GM12873 (cell line): ENCODE data around the gene ATP11A.

Experiments
- TF ChIP-seq, protein P1 (sequence below): IDR thresholded peaks from 2 replicates; pipeline ENCODE4 v1.5.1; 2012; ENCODE audit warnings: low read depth, mild to moderate bottlenecking, moderate library complexity, low read length, control low read depth; ENCODE audit not compliant: insufficient read depth; ENCODE audit errors: missing control alignments

ATP11A gene

DNA sequence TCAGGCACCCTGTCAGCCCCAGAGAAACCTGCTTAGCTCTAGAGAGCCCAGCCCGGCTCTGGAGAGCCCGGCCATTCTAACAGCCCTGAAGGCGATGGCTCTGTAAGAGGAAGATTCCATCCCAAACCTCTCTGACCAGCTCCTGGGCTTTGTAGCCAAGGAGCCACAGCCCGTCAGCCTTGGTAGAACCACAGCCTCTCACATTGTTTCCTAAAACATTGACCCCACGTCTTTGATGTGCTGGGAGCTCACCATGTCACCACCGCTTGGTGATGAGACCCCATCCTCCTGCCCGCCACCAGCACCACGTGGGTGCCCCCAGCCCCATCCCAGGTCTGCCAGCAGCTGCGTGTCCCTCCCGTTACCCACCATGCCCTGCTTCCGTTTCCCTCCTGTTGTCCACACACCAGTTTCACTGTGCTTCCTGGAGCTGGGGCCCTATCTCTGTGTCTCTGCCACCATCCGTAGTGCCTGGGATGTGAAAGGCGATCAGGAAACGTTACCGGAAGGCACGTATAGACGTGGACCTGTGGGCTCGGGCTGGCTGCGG is 185.0 kb downstream of the ATP11A start:
- TF ChIP-seq, protein P1, sequence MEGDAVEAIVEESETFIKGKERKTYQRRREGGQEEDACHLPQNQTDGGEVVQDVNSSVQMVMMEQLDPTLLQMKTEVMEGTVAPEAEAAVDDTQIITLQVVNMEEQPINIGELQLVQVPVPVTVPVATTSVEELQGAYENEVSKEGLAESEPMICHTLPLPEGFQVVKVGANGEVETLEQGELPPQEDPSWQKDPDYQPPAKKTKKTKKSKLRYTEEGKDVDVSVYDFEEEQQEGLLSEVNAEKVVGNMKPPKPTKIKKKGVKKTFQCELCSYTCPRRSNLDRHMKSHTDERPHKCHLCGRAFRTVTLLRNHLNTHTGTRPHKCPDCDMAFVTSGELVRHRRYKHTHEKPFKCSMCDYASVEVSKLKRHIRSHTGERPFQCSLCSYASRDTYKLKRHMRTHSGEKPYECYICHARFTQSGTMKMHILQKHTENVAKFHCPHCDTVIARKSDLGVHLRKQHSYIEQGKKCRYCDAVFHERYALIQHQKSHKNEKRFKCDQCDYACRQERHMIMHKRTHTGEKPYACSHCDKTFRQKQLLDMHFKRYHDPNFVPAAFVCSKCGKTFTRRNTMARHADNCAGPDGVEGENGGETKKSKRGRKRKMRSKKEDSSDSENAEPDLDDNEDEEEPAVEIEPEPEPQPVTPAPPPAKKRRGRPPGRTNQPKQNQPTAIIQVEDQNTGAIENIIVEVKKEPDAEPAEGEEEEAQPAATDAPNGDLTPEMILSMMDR, result no peak

DNA sequence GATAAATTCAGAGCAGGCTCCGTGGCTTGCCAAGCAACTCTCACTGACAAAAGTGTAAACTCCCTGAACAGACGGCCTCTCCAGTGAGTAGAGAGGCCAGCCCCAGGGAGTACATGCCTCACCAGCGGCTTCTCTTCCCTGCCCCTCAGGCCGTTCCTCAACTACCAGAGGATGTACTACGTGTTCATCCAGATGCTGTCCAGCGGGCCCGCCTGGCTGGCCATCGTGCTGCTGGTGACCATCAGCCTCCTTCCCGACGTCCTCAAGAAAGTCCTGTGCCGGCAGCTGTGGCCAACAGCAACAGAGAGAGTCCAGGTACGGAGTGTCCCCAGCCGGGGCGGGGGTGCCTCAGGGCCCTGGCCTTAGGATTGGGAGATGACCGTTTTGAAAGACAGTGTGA is 185.8 kb downstream of the ATP11A start:
- TF ChIP-seq, protein P1, result no peak

DNA sequence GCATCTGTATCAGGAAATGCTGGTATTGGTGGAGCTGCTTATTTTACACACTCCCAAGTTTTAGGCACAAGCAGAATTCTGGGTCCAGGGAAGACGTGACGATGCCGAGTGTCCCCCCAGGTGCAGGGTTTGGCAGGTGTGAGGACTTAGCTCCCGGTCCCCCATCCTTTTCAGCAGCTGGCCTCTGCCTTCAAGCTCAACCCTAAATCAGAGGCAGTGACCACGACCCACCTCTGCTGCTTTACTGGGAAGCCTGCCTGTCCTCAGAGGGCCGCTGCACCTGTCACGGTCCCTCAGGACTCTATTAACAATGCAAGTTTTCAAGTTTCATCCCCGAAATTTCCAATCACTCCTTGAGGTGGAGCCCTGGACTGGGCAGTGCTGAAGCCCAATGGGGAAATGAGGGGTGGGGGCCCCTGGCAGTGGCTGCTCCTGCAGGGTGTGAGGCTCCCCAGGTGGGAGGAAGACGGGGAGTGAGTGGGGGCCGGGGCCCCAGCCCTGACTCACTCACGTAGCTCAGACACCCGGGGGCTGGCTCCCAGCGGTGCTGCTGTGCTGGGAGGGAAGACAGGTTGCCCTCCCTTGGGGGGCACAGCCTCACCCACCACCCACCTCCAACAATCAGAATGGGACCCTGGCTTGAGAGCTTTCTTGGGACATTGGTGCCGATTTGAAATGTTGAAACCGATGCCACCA is 186.6 kb downstream of the ATP11A start:
- TF ChIP-seq, protein P1, result no peak

DNA sequence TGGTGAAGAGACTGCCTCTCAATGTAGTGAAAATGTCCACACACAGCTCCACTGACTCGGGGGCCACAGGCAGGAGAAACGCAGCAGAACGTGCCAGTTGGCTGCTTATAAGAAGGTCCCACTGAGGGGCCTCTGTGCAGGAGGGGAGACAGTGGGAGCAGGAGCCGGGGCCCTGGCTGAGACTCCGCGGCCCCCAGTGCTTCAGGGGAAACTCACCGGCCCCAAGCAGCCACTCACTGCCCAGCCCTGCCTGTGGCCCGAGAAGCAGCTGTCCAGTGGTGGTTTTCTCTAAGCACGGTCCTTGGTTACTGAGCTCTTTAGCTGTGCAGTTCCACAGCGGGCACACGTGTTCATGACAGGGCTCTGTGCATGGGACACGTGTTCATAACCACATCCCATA is 187.2 kb downstream of the ATP11A start:
- TF ChIP-seq, protein P1, result no peak

DNA sequence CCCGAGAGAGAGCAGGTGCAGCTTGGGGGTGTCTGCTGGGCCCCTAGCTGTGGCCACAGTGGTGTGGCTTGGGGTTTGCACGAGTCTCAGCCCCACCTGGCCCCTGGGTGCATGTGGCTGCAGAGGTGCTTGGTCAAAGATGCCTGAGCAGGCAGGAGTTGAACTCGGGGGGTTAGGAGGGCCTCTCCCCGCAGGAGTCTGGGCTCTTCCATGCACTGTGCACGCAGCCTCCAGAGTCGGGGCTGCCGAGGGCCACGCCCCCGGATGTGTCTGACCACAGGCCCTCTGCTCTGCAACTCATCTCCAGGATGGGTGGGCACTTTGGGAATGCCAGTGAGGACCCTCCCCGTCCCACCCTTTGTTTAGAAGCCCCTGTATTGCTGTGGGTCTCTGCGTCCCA is 187.7 kb downstream of the ATP11A start:
- TF ChIP-seq, protein P1, result no peak

DNA sequence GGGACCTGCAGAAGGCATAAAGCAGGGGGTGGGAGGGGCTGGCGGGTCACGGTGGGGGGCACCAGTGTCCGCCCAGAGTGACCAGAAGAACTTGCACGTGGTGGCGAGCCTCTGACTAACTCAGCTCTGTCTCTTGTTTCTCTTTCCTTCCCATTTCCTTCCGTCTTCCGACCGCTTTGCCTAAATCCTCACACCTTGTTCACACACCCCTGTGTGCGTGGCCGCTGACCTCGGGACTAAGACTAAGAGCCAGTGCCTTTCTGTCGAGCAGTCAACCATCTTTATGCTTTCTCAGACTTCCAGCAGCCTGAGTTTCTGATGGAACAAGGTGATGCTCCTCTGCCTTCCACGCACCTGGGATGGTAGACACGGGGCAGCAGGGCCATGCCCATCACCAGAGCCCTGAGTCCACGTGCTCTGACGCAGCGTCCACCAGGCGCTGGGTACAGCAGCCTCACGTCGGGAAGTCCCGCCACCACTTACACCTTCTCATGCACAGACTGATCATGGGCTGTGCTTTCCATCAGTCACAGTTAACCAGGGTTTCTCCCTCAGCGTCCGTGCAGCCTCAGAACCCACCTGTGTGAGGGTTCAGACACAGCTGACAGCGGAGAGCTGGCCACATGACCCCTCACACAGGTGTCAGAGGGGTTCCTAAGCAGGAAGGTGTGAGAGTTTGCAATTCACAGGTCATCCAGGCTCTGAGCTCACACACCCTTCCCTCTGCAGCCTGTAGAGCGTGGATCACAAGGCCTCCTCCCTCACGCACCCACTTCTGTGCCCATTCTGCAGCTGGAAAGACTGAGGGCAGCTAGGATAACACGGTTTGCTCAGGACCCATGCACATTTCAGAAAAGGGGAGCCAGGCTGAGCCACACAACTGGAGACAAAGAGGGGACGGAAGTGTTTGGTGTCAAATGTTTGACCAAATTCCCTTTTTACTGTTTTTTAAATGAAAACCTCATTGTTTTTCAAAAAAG is 188.4 kb downstream of the ATP11A start:
- TF ChIP-seq, protein P1, result no peak

DNA sequence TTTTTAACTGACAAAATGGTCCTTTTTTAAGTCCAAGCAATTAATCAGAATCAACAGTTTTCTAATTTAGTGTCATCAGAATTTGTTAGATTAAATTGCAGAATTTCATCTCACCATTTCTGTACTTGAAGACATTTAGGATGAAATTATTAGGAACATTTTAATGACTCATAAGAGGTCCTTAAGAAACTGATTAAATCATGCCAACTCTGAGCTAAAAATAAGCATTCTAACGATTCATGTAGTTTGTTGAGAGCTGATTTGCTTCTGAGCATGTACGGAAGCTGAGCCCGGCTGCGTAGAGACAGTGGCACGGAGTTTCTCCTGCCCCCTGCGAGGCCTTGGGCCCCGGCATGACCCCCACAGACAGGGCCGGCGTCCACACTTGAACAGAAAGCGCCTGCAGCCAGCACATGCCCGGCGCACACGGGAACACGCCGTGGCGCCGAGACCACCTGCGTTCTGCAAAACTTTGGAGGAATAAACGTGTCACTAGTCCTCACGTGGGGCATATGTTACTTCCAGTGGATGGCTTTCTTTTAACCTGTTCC is 189.5 kb downstream of the ATP11A start:
- TF ChIP-seq, protein P1, result no peak
